GM12865 (cell line): Measurements from ENCODE around the gene HSD3B1.

Experiments
- DNase-seq: peaks from one replicate; pipeline ENCODE4 v3.0.0; 2010; ENCODE audit warnings: low read depth
- H3K4me3 ChIP-seq: 2 replicates; pipeline ENCODE4 v1.5.1; 2011; ENCODE audit warnings: mild to moderate bottlenecking, low read depth, low read length, control low read depth
- CTCF ChIP-seq: IDR thresholded peaks from 2 replicates; pipeline ENCODE4 v1.5.1; 2011; ENCODE audit warnings: low read length, control low read depth, low read depth, inconsistent platforms; ENCODE audit not compliant: insufficient read depth; ENCODE audit errors: missing control alignments

The HSD3B1 gene

DNA sequence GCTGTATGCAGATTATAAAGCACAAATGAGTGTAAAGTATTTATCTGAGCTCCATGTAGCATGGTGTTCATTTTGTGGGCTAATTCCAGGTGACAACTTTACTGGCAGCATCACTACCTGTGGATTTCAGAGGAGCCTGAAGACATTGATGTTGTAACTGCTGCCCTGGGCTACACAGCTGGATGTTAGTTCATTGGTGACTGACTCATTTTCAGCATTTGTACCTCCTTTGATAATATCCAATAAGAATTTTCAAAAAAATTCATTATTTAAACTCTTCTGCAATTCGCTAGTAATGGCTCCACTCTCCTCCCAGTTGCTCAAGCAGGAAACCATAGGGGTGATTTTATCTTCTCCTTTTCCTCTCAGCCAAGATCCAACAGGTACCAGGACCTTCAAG is 37.3 kb upstream of the HSD3B1 start:
- no peak overlapping the region for H3K4me3 ChIP-seq
- DNase-seq, result no peak
- TF ChIP-seq CTCF, result no peak

GRCh38 chr1:119470377-119470776 is 36.6 kb upstream of the HSD3B1 start:
- no peak overlapping the region for H3K4me3 ChIP-seq
- no peak for TF ChIP-seq CTCF
- DNase-seq, result no peak

DNA sequence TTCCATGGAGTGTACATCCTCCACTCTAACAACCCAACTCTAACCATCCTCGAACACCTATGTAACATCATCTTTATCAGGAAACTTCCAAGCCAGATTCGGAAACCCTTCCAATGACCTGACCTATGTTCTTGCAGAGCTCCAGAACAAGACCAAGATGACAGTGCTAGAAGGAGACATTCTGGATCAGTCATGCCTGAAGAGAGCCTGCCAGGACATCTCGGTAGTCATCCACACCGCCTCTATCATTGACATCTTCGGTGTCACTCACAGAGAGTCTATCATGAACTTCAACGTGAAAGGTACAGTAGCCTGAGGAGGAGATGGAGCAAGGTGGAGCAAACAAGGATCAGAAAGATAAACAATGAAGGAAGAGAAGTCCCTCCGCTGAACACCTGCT is 36.1 kb upstream of the HSD3B1 start:
- DNase-seq, result no peak
- no peak overlapping the region for H3K4me3 ChIP-seq
- no peak for TF ChIP-seq CTCF

DNA sequence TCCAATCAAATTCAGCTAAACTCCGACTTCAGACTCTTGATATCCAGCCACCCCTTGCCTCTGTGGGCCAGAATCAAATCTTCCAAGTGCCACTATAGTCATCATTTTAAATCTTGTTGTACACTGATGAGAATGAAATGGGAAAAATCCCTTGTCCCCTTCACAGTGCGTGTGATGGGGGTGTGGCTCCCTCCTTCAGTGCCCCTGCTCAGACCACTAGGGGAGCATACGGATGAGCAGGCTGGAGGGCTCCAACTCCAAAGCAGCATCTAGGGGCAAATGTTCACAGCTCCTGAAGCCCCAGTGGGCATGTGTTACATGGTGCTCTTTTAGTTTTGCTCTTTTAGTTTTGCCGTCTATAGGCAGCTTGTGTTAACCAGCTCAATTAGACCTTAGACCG is 35.4 kb upstream of the HSD3B1 start:
- DNase-seq, result no peak
- TF ChIP-seq CTCF, result no peak
- H3K4me3 ChIP-seq, result no peak overlapping the region

- DNase-seq, result no peak
- no peak overlapping the region for H3K4me3 ChIP-seq
- no peak for TF ChIP-seq CTCF
Observed at GRCh38 chr1:119472080-119472818, 34.8 kb upstream of the HSD3B1 start.

GRCh38 chr1:119472819-119473175 is 34.2 kb upstream of the HSD3B1 start:
- H3K4me3 ChIP-seq, result no peak overlapping the region
- no peak for DNase-seq
- no peak for TF ChIP-seq CTCF

- peak; percentile 76 for TF ChIP-seq CTCF
- peak; percentile 64 for DNase-seq
- no peak overlapping the region for H3K4me3 ChIP-seq
Observed at GRCh38 chr1:119475866-119476439, 31.1 kb upstream of the HSD3B1 start.
